Neural crest cell (in vitro differentiated cells): ENCODE results near the gene FGF1. TPM values are rescaled to one million over a fixed set of nuclear protein-coding genes. Genes with fewer than 3 reads are reported as not detected.

Experiments
- DNase-seq: peaks from one replicate; pipeline ENCODE4 v3.0.0; 2021; ENCODE audit warnings: low read depth, mixed read lengths, low spot score
- H3K27ac Mint-ChIP-seq: one replicate; pipeline ENCODE4 v1.8.0; 2021; ENCODE audit warnings: mild to moderate bottlenecking, mixed read lengths; ENCODE audit not compliant: unreplicated experiment
- H3K27me3 Mint-ChIP-seq: 2 replicates; pipeline ENCODE4 v1.8.0; 2021; ENCODE audit warnings: low read depth, mild to moderate bottlenecking, mixed read lengths
- H3K36me3 Mint-ChIP-seq: 2 replicates; pipeline ENCODE4 v1.8.0; 2021; ENCODE audit warnings: low read depth, mild to moderate bottlenecking, mixed read lengths
- H3K4me1 Mint-ChIP-seq: 2 replicates; pipeline ENCODE4 v1.8.0; 2021; ENCODE audit warnings: mixed read lengths
- H3K4me3 Mint-ChIP-seq: one replicate; pipeline ENCODE4 v1.8.0; 2021; ENCODE audit warnings: mild to moderate bottlenecking, mixed read lengths
- H3K9me3 Mint-ChIP-seq: 2 replicates; pipeline ENCODE4 v1.8.0; 2021; ENCODE audit warnings: mixed read lengths
- total RNA-seq: library from RNA; stranded (reverse); gene quantifications from 2 replicates; pipeline ENCODE4 v1.2.1, GENCODE V29; 2021
- TF ChIP-seq, protein P1 (sequence below): fragments of 200-600 bp; sonication (generic); conservative IDR thresholded peaks from 2 replicates; pipeline ENCODE4 v1.5.0; 2021; ENCODE audit warnings: antibody characterized with exemption, mild to moderate bottlenecking

Gene FGF1
- total RNA-seq, 1 donor from 2014 or later, result not detected

DNA sequence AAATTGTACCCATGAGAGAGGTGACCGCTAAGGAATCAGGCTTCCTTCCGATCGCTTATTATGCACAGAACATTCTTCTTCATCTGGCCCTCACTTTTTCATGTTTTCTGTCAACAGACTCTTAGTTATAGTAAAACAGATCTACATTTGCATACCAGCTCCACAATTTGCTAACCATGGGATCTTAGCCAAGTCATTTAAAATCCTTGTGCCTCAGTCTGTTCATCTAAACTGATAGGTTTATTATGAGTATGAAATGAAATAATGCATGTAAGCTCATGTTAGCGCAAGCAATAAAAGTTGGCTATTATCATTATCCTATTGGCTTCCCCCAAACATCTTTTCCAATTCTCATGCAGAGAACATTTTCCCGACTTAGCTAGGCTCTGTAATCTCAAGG, 42.3 kb downstream of the FGF1 start:
- TF ChIP-seq, protein P1, sequence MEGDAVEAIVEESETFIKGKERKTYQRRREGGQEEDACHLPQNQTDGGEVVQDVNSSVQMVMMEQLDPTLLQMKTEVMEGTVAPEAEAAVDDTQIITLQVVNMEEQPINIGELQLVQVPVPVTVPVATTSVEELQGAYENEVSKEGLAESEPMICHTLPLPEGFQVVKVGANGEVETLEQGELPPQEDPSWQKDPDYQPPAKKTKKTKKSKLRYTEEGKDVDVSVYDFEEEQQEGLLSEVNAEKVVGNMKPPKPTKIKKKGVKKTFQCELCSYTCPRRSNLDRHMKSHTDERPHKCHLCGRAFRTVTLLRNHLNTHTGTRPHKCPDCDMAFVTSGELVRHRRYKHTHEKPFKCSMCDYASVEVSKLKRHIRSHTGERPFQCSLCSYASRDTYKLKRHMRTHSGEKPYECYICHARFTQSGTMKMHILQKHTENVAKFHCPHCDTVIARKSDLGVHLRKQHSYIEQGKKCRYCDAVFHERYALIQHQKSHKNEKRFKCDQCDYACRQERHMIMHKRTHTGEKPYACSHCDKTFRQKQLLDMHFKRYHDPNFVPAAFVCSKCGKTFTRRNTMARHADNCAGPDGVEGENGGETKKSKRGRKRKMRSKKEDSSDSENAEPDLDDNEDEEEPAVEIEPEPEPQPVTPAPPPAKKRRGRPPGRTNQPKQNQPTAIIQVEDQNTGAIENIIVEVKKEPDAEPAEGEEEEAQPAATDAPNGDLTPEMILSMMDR, result no peak
- no peaks in the 10 kb centered on the region for H3K27me3 Mint-ChIP-seq
- H3K27ac Mint-ChIP-seq, result no peak overlapping the region
- H3K4me3 Mint-ChIP-seq, result no peak overlapping the region
- H3K9me3 Mint-ChIP-seq, result no peaks in the 10 kb centered on the region
- H3K36me3 Mint-ChIP-seq, result no peaks in the 10 kb centered on the region
- no peak for DNase-seq
- peaks cover 13% of the 10 kb centered on the region for H3K4me1 Mint-ChIP-seq

DNA sequence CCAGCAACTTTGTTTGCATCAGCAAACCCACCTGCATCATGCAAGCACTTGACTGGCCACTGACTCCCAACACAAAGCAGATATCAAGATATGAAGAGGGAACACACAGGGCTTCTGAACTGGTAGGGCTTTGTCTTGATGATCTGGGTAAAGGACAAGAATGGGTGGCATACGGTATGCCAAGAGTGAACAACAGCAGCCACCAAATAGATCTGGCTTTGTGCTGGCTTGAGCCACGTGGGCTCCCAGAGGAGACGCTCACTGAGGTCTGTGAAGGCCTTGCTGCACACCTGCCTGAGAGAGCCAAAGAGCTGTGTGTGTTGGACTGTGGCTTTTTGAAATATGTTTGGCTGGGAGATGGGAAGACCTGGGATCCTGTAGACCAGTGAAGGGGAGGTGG, 43.5 kb downstream of the FGF1 start:
- Mint-ChIP-seq H3K4me1 (peaks cover 17% of the 10 kb centered on the region), H3K9me3 (no peaks in the 10 kb centered on the region), H3K4me3 (no peak overlapping the region), H3K36me3 (no peaks in the 10 kb centered on the region), H3K27me3 (no peaks in the 10 kb centered on the region), H3K27ac (peak overlapping the region; percentile 1)
- TF ChIP-seq, protein P1, result no peak
- DNase-seq, result no peak

DNA sequence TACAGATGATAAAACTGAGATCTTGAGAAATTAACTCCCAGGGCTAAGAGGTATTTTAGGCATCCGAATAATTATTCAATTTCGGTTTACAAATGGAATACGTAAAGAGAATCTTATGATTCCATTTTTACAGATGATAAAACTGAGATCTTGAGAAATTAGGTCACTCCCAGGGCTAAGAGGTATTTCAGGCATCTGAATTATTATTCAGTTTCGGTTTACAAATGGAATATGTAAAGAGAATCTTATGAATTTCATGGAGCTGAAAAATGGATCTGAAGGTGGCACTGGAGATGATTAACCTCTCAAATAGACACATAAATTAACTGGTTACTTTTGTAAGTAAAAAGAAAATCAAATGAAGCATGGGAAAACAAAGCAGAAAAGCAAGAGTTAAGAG, 44.2 kb downstream of the FGF1 start:
- H3K27me3 Mint-ChIP-seq, result no peaks in the 10 kb centered on the region
- H3K4me3 Mint-ChIP-seq, result no peak overlapping the region
- H3K36me3 Mint-ChIP-seq, result no peaks in the 10 kb centered on the region
- no peak for DNase-seq
- TF ChIP-seq, protein P1, result no peak
- H3K9me3 Mint-ChIP-seq, result no peaks in the 10 kb centered on the region
- H3K27ac Mint-ChIP-seq, result no peak overlapping the region
- peaks cover 21% of the 10 kb centered on the region for H3K4me1 Mint-ChIP-seq

DNA sequence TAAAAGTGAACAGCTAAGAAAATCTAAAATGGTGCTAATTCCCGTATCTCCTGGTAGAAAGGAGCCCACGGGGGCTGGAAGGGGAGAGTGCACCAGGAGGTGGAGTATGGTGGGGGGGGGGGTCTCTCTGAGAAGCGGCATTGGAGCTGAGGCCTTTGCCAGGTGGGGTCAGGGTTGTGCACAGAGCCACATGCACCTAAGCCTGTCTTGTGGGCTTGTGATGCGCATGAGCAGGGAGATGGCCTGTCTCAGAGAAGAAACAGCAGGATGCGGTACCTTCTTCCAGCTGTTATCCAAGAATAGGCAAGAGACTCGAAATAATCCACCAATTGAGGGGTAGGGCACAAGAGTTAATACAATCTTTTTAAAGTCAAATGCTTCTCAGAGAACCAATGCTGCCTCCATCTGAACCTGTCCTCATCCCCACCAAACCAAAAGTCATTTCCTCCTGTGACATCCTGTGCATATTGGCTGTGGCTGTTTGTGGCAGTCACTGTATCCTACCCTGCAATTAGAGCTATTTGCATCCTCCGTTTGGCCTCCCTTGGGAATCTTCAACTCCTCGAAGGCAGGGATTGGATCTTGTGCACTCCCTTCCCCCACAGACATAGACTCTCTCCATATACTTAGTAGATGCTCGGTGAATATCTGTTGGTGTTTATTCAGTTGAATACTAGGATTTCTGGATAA, 45.4 kb downstream of the FGF1 start:
- Mint-ChIP-seq H3K4me3 (no peak overlapping the region), H3K4me1 (peaks cover 21% of the 10 kb centered on the region)
- TF ChIP-seq, protein P1, result no peak

DNA sequence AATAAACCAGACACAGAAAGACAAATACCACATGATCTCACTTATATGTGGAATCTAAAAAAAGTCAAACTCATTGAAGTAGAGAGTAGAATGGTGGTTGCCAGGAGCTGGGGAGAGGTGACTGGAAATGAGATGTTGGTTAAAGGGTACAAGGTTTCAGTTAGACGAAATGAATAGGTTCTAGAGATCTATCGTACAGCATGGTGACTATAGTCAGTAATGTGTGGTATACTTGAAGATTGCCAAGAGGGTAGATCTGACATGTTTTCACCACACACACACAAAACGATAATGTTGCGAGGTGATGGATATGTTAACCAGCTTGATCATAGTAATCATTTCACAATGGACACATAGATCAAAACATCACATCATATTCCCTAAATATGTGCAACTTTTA, 46.4 kb downstream of the FGF1 start:
- no peak overlapping the region for H3K27ac Mint-ChIP-seq
- TF ChIP-seq, protein P1, result no peak
- DNase-seq, result no peak
- no peaks in the 10 kb centered on the region for H3K9me3 Mint-ChIP-seq
- no peaks in the 10 kb centered on the region for H3K27me3 Mint-ChIP-seq
- H3K36me3 Mint-ChIP-seq, result no peaks in the 10 kb centered on the region
- H3K4me3 Mint-ChIP-seq, result no peak overlapping the region
- peaks cover 21% of the 10 kb centered on the region for H3K4me1 Mint-ChIP-seq

More for the DNA sequence above, 45.4 kb downstream of the FGF1 start:
- Mint-ChIP-seq H3K27ac (no peak overlapping the region), H3K9me3 (no peaks in the 10 kb centered on the region), H3K36me3 (no peaks in the 10 kb centered on the region), H3K27me3 (no peaks in the 10 kb centered on the region)
- DNase-seq, result no peak
